ENCODE results near the gene CELF4. TPM values are rescaled to one million over a fixed set of nuclear protein-coding genes. Genes with fewer than 3 reads are reported as not detected.

CELF4 gene
- total RNA-seq, 4 donors from 2014 or later, result 0.32 to 0.81 (median 0.77) TPM

DNA sequence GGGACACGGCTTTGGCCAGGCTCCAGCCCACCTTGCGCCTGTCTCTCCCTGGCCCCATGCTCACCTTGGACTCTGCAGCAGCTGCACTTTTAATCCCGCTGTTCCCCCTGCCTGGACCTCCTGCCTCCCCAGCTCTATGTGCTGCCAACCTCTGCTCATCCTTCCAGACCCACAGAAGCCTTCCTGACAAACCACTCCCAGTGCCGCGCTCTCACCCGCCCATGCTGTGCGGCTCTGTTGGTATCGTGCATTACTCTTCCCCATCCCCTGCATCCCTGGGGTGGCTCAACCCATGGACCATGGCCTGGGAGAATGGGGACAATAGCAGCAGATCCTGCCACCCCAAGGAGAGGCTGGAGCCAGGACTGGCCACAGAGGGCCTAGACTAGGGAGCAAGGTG lies 303.6 kb downstream of the CELF4 start:
- peaks cover 93% of the 10 kb centered on the region for H3K27me3 ChIP-seq
- TF ChIP-seq POLR2A (IDR thresholded peaks at IDR 0.05) (no peak), POLR2AphosphoS5 (IDR thresholded peaks at IDR 0.05) (no peak), EP300 (IDR thresholded peaks at IDR 0.05) (no peak)
- TF ChIP-seq, protein P1, sequence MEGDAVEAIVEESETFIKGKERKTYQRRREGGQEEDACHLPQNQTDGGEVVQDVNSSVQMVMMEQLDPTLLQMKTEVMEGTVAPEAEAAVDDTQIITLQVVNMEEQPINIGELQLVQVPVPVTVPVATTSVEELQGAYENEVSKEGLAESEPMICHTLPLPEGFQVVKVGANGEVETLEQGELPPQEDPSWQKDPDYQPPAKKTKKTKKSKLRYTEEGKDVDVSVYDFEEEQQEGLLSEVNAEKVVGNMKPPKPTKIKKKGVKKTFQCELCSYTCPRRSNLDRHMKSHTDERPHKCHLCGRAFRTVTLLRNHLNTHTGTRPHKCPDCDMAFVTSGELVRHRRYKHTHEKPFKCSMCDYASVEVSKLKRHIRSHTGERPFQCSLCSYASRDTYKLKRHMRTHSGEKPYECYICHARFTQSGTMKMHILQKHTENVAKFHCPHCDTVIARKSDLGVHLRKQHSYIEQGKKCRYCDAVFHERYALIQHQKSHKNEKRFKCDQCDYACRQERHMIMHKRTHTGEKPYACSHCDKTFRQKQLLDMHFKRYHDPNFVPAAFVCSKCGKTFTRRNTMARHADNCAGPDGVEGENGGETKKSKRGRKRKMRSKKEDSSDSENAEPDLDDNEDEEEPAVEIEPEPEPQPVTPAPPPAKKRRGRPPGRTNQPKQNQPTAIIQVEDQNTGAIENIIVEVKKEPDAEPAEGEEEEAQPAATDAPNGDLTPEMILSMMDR (IDR thresholded peaks at IDR 0.05), result no peak
- H3K36me3 ChIP-seq, result no peaks in the 10 kb centered on the region
- H3K9me3 ChIP-seq, result no peaks in the 10 kb centered on the region
- no peak for ATAC-seq
- 76 to 86% methylated on average over 3 of the region's 8 CpGs for WGBS, 2 donors (ENCODE audit: low coverage in 1 of 2)
- H3K4me3 ChIP-seq, result no peak overlapping the region
- no peak overlapping the region for H3K27ac ChIP-seq
- no peaks in the 10 kb centered on the region for H3K4me1 ChIP-seq

DNA sequence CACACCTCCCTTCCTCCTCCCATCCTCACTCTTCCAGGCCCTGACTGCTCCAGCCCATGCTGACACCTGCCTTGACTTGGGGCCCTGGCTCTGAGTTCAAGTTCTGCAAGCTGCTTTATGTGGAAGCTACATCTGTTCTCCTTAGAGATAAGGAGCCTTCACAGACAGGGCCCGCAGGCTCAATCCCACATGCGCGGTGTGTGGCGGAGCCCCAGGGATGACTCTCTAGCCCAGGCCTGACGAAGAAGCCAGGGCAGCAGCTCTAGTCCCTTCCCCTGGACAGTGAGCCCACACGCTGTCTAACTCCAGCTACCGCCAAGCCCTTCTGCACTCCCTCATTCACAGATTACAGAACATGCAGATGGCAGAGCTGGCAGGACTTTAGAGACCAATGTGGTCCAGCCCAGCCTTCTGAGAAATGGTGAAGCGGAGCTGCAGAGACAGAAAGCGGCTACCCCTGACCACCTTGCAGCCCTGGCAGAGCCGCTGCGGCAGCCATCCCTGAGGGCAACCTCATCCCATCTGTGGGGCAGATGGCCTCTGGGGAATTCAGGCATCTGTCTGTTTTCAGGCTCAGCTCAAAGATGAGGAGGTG lies 304.3 kb downstream of the CELF4 start:
- no peaks in the 10 kb centered on the region for H3K9me3 ChIP-seq
- no peaks in the 10 kb centered on the region for H3K36me3 ChIP-seq
- ATAC-seq, result no peak
- H3K4me3 ChIP-seq, result no peak overlapping the region
- WGBS, 2 donors (ENCODE audit: low coverage in 1 of 2), result 76% methylated on average over 7 of the region's 11 CpGs; no CpG with 5 or more reads in 1 of the 2 donors
- H3K27ac ChIP-seq, result no peak overlapping the region
- no peaks in the 10 kb centered on the region for H3K4me1 ChIP-seq
- peaks cover 93% of the 10 kb centered on the region for H3K27me3 ChIP-seq
- no peak for TF ChIP-seq EP300 (IDR thresholded peaks at IDR 0.05)
- TF ChIP-seq, protein P1 (IDR thresholded peaks at IDR 0.05), result no peak
- TF ChIP-seq POLR2AphosphoS5 (IDR thresholded peaks at IDR 0.05), result no peak
- no peak for TF ChIP-seq POLR2A (IDR thresholded peaks at IDR 0.05)

DNA sequence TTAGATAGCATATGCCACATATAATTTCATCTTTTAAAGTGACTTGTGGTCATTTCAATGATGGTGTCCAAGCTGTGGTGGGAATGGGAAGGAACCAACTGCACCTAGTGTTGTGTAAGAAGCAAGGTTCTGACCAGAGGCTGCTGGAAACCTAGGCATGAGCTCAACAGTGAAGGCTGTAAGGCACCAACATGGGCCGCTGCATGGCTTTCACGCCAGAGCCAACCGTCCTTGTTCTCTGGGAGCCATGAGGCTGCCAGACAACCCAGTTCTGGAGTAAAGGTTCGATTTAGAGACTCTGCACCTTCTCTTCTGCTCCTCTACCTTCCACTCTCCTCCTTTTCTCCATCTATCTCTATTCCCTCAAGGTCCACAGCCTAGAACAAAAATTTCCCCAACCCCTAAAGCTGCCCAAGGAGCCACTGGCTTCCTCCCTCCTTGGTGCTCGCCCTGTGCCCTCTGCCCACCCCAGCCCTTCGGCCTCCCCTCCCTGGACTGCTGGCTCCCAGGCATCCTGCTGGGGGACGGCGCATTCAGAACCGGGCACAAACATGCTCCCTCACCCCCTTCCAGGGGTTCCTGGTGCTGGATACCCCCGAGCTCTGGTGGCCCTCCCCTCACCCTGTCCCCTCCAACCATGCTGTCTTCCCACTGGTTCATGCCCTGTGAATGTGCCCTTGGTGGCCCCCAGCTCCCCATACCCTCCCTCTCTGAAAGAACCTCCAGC lies 305.1 kb downstream of the CELF4 start:
- TF ChIP-seq POLR2AphosphoS5 (IDR thresholded peaks at IDR 0.05), result no peak
- TF ChIP-seq, protein P1 (IDR thresholded peaks at IDR 0.05), result no peak
- no peak for TF ChIP-seq EP300 (IDR thresholded peaks at IDR 0.05)
- no peak for TF ChIP-seq POLR2A (IDR thresholded peaks at IDR 0.05)
- Histone ChIP-seq H3K36me3 (no peaks in the 10 kb centered on the region), H3K4me3 (no peak overlapping the region), H3K9me3 (no peaks in the 10 kb centered on the region), H3K27me3 (peaks cover 93% of the 10 kb centered on the region), H3K27ac (no peak overlapping the region), H3K4me1 (no peaks in the 10 kb centered on the region)
- 69 to 74% methylated on average over 5 to 6 of the region's 10 CpGs for WGBS, 2 donors (ENCODE audit: low coverage in 1 of 2)
- no peak for ATAC-seq

DNA sequence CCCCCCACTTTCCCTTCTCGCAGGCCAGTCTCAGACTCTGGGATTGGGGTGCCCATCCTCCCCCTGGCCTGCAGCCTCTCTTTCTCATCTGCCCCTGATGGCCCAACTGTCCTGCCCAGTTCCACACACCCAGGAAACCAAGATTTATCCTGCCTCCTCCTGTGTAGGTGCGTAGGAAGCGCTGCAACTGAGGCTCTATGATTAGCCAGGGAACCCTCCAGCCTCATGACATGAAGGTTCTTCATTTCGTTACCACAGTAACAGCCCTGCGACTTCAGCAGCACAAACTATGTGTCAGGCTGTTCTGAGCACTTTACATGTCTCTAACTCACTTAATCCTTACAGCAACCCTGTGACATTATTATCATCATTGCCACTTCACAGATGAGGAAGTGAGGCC lies 305.9 kb downstream of the CELF4 start:
- peaks cover 0 to under 1% (median 0%) of the 10 kb centered on the region in 3 donors for H3K4me1 ChIP-seq
- 59 to 92% methylated on average over 4 of the region's 5 CpGs for WGBS, 2 donors (ENCODE audit: low coverage in 1 of 2)
- H3K36me3 ChIP-seq, result no peaks in the 10 kb centered on the region
- H3K4me3 ChIP-seq, result no peak overlapping the region
- ATAC-seq, result no peak
- no peaks in the 10 kb centered on the region for H3K9me3 ChIP-seq
- peaks cover 94% of the 10 kb centered on the region for H3K27me3 ChIP-seq
- H3K27ac ChIP-seq, result no peak overlapping the region
- TF ChIP-seq, protein P1 (IDR thresholded peaks at IDR 0.05), result no peak
- TF ChIP-seq POLR2A (IDR thresholded peaks at IDR 0.05) (no peak), EP300 (IDR thresholded peaks at IDR 0.05) (no peak), POLR2AphosphoS5 (IDR thresholded peaks at IDR 0.05) (no peak)

DNA sequence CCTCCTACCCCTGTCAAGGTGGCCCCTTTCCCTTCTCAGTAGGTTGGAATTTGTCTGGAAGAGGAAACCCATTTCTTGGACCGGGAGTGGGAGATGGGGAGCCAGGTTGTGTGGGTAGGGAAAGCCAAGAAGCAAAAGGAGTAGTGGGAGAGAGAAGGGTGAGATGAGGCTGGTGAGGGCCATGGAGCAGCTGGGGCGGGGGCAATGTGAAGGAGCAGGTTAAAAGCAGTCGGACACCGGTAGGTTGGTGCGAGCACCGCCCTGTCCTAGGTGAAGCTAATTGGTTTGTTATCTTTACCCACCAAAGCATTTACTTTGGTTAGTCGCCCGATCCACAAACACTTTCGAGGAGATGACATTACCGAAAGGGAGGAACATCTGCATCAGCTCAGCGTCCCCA lies 306.8 kb downstream of the CELF4 start:
- 35% methylated on average over 9 of the region's 11 CpGs; no CpG with 5 or more reads in 1 of the 2 donors for WGBS, 2 donors (ENCODE audit: low coverage in 1 of 2)
- Histone ChIP-seq H3K36me3 (no peaks in the 10 kb centered on the region), H3K27me3 (peaks cover 96% of the 10 kb centered on the region), H3K4me3 (no peak overlapping the region), H3K9me3 (no peaks in the 10 kb centered on the region), H3K27ac (no peak overlapping the region), H3K4me1 (peaks cover 0 to 9% (median 0%) of the 10 kb centered on the region in 3 donors)
- TF ChIP-seq POLR2A (IDR thresholded peaks at IDR 0.05), result no peak
- no peak for TF ChIP-seq POLR2AphosphoS5 (IDR thresholded peaks at IDR 0.05)
- TF ChIP-seq, protein P1 (IDR thresholded peaks at IDR 0.05), result no peak
- no peak for TF ChIP-seq EP300 (IDR thresholded peaks at IDR 0.05)
- ATAC-seq, result no peak
